IMR-90 (cell line): ENCODE results near the gene TEDC1. TPM values are rescaled to one million over a fixed set of nuclear protein-coding genes. Genes with fewer than 3 reads are reported as not detected.

Experiments
- ATAC-seq: fragments of 200-7000 bp; cut with Tn5 transposase; 2 replicates; pipeline ENCODE4 v1.9.1; 2020; ENCODE audit warnings: low read depth, mild to moderate bottlenecking, moderate library complexity
- BruUV-seq: library from RNA; stranded (reverse); fragments of 400-500 nt; replicated peaks from 2 replicates; lab custom pipeline; 2021; lab: Mats Ljungman, UMichigan
- CTCF ChIA-PET: fragments of 300-600 bp; formaldehyde crosslinking; extraction: SDS; loops from one replicate; lab custom pipeline; 2021; ENCODE audit warnings: antibody characterized with exemption; lab: Yijun Ruan, JAX
- POLR2A ChIA-PET: fragments of 300-600 bp; sonication (Branson Sonifier 250); formaldehyde crosslinking; loops from one replicate; lab custom pipeline; 2022; ENCODE audit warnings: antibody characterized with exemption; ENCODE audit not compliant: unreplicated experiment; lab: Charles Lee
- DNase-seq: peaks from one replicate; pipeline ENCODE4 v3.0.0; 2013
- H2AFZ ChIP-seq: replicated peaks from 2 replicates; pipeline ENCODE3; 2013; ENCODE audit warnings: low read length, mild to moderate bottlenecking; ENCODE audit not compliant: poor library complexity
- H2AK5ac ChIP-seq: 2 replicates; pipeline ENCODE4 v1.6.1; 2013; ENCODE audit warnings: low read depth, low read length, inconsistent platforms
- H2AK9ac ChIP-seq: replicated peaks from 2 replicates; pipeline ENCODE3; 2013; ENCODE audit warnings: mild to moderate bottlenecking, low read depth, low read length, moderate library complexity; ENCODE audit not compliant: poor library complexity
- H2BK120ac ChIP-seq: 2 replicates; pipeline ENCODE4 v1.6.1; 2013; ENCODE audit warnings: low read depth, low read length, inconsistent platforms
- H2BK15ac ChIP-seq: 3 replicates; pipeline ENCODE4 v1.6.1; 2013; ENCODE audit warnings: low read depth, low read length, inconsistent platforms
- H2BK20ac ChIP-seq: 2 replicates; pipeline ENCODE4 v1.6.1; 2013; ENCODE audit warnings: low read depth, mild to moderate bottlenecking, inconsistent platforms, low read length, moderate library complexity
- H2BK5ac ChIP-seq: 2 replicates; pipeline ENCODE4 v1.6.1; 2013; ENCODE audit warnings: mild to moderate bottlenecking, low read depth, low read length, inconsistent platforms; ENCODE audit not compliant: poor library complexity, severe bottlenecking
- H3K14ac ChIP-seq: replicated peaks from 2 replicates; pipeline ENCODE4 v1.6.1; 2013; ENCODE audit warnings: low read depth, low read length, inconsistent platforms
- H3K18ac ChIP-seq: 2 replicates; pipeline ENCODE4 v1.6.1; 2013; ENCODE audit warnings: low read depth, low read length, control low read depth
- H3K23ac ChIP-seq: 2 replicates; pipeline ENCODE4 v1.6.1; 2013; ENCODE audit warnings: low read depth, low read length, inconsistent platforms
- H3K27ac ChIP-seq: 2 replicates; pipeline ENCODE4 v1.5.1; 2013; ENCODE audit warnings: mild to moderate bottlenecking, control low read depth, low read length; ENCODE audit not compliant: insufficient read depth
- H3K27me3 ChIP-seq: 2 replicates; pipeline ENCODE4 v1.6.1; 2013; ENCODE audit warnings: low read length; ENCODE audit not compliant: control insufficient read depth, insufficient read depth
- H3K36me3 ChIP-seq: 2 replicates; pipeline ENCODE4 v1.6.1; 2013; ENCODE audit warnings: low read length, mixed read lengths; ENCODE audit not compliant: control insufficient read depth, insufficient read depth
- H3K4ac ChIP-seq: 2 replicates; pipeline ENCODE4 v1.6.1; 2013; ENCODE audit warnings: low read depth, low read length, inconsistent platforms
- H3K4me1 ChIP-seq: 2 replicates; pipeline ENCODE4 v1.6.1; 2013; ENCODE audit warnings: low read length, mixed read lengths; ENCODE audit not compliant: control insufficient read depth, insufficient read depth
- H3K4me2 ChIP-seq: 2 replicates; pipeline ENCODE4 v1.6.1; 2013; ENCODE audit warnings: low read depth, mild to moderate bottlenecking, control low read depth, low read length, moderate library complexity
- H3K4me3 ChIP-seq: 2 replicates; pipeline ENCODE4 v1.5.1; 2013; ENCODE audit warnings: low read depth, mild to moderate bottlenecking, control low read depth, low read length, moderate library complexity; ENCODE audit not compliant: insufficient read depth
- H3K56ac ChIP-seq: 2 replicates; pipeline ENCODE4 v1.6.1; 2013; ENCODE audit warnings: low read length, inconsistent platforms; ENCODE audit not compliant: insufficient read depth; ENCODE audit errors: extremely low read depth
- H3K79me1 ChIP-seq, 2 experiments: 2 replicates each; pipeline ENCODE4 v1.6.1; 2013; ENCODE audit warnings: low read length in 2 of 2, inconsistent platforms in 1 of 2, low read depth in 1 of 2
- H3K9ac ChIP-seq: 2 replicates; pipeline ENCODE4 v1.6.1; 2013; ENCODE audit warnings: low read depth, low read length, control low read depth
- H3K9me1 ChIP-seq: 2 replicates; pipeline ENCODE4 v1.6.1; 2013; ENCODE audit warnings: low read length, inconsistent platforms; ENCODE audit not compliant: insufficient read depth
- H3K9me3 ChIP-seq: 2 replicates; pipeline ENCODE4 v1.6.1; 2013; ENCODE audit warnings: low read length; ENCODE audit not compliant: control insufficient read depth, insufficient read depth
- H4K20me1 ChIP-seq: 2 replicates; pipeline ENCODE4 v1.6.1; 2013; ENCODE audit warnings: low read length, inconsistent platforms; ENCODE audit not compliant: insufficient read depth
- H4K5ac ChIP-seq: 2 replicates; pipeline ENCODE4 v1.6.1; 2013; ENCODE audit warnings: mild to moderate bottlenecking, low read depth, low read length, control low read depth
- H4K8ac ChIP-seq, 2 experiments: 2 replicates each; pipeline ENCODE4 v1.6.1; 2013; ENCODE audit warnings: low read depth in 2 of 2, low read length in 2 of 2, control low read depth in 1 of 2, inconsistent platforms in 1 of 2
- H4K91ac ChIP-seq: 2 replicates; pipeline ENCODE4 v1.6.1; 2013; ENCODE audit warnings: low read depth, low read length, inconsistent platforms; ENCODE audit not compliant: insufficient read depth
- BHLHE40 ChIP-seq: fragments of 150-350 bp; IDR thresholded peaks from 2 replicates; pipeline ENCODE4 v1.6.1; 2016; ENCODE audit warnings: mild to moderate bottlenecking, low read depth, low read length
- CEBPB ChIP-seq: IDR thresholded peaks from 2 replicates; pipeline ENCODE4 v1.6.1; 2012; ENCODE audit warnings: low read depth, low read length, improper control_type of control experiment
- CHD1 ChIP-seq: IDR thresholded peaks from 2 replicates; pipeline ENCODE4 v1.6.1; 2012; ENCODE audit warnings: low read depth, low read length, improper control_type of control experiment
- FOS ChIP-seq: fragments of 150-350 bp; IDR thresholded peaks from 2 replicates; pipeline ENCODE4 v1.6.1; 2016; ENCODE audit warnings: low read depth, low read length
- MAFK ChIP-seq: IDR thresholded peaks from 2 replicates; pipeline ENCODE4 v1.6.1; 2012; ENCODE audit warnings: low read depth, low read length, improper control_type of control experiment
- MAZ ChIP-seq: IDR thresholded peaks from 2 replicates; pipeline ENCODE4 v1.6.1; 2012; ENCODE audit warnings: low read depth, mild to moderate bottlenecking, low read length, improper control_type of control experiment, moderate library complexity, borderline replicate concordance
- MXI1 ChIP-seq: IDR thresholded peaks from 2 replicates; pipeline ENCODE4 v1.6.1; 2012; ENCODE audit warnings: low read depth, mild to moderate bottlenecking, low read length, moderate library complexity, borderline replicate concordance
- NFE2L2 ChIP-seq: fragments of 150-350 bp; IDR thresholded peaks from 2 replicates; pipeline ENCODE4 v1.6.1; 2016; ENCODE audit warnings: low read depth, mild to moderate bottlenecking, low read length
- POLR2A ChIP-seq: IDR thresholded peaks from 2 replicates; pipeline ENCODE4 v1.6.1; 2012; ENCODE audit warnings: mild to moderate bottlenecking, low read depth, low read length
- RAD21 ChIP-seq: IDR thresholded peaks from 2 replicates; pipeline ENCODE4 v1.6.1; 2012; ENCODE audit warnings: low read length, improper control_type of control experiment
- RFX5 ChIP-seq: IDR thresholded peaks from 2 replicates; pipeline ENCODE4 v1.8.0; 2012; ENCODE audit warnings: low read depth, mild to moderate bottlenecking, low read length, moderate library complexity
- SMC3 ChIP-seq: fragments of 150-350 bp; IDR thresholded peaks from 2 replicates; pipeline ENCODE4 v1.6.1; 2016; ENCODE audit warnings: low read depth, mild to moderate bottlenecking, antibody characterized with exemption, low read length, moderate library complexity
- WGBS, 2 experiments: methylation state at CpG; one replicate each; pipeline versions ENCODE4 v1.1.5 to v1.1.7; 2013; ENCODE audit warnings: missing lambda C conversion rate in 2 of 2; ENCODE audit not compliant: insufficient read length in 1 of 2; ENCODE audit errors: extremely low coverage in 2 of 2; 5-methylcytosine and 5-hydroxymethylcytosine counted together
- dilution Hi-C: fragments of 300-500 bp; cut with HindIII; formaldehyde crosslinking; loops from one replicate; pipeline ENCODE4 v1.14.3; 2018; ENCODE audit warnings: low sequenced_read_pairs; ENCODE audit not compliant: unreplicated experiment
- in situ Hi-C: fragments of 300-500 bp; cut with MboI; formaldehyde crosslinking; loops from 3 replicates; pipeline ENCODE4 v1.14.3; 2019; ENCODE audit warnings: low sequenced_read_pairs, inconsistent platforms, mixed read lengths
- intact Hi-C: fragments of 100-400 bp; cut with micrococcal nuclease; formaldehyde crosslinking; loops from 2 replicates; pipeline ENCODE4 v1.10.0; 2022
- polyA plus RNA-seq, 3 experiments: library from polyadenylated mRNA; depleted of rRNA; stranded (reverse); fragments of >200 nt; gene quantifications; 2 replicates each; pipeline ENCODE4 v1.2.3, GENCODE V29; 2012; ENCODE audit warnings: low replicate concordance in 1 of 3
- total RNA-seq: library from RNA; depleted of rRNA; stranded (reverse); fragments of >200 nt; gene quantifications from 2 replicates; pipeline ENCODE4 v1.2.3, GENCODE V29; 2012
- TF ChIP-seq, protein P1 (sequence below): fragments of 150-350 bp; IDR thresholded peaks from 2 replicates; pipeline ENCODE4 v1.6.1; 2016; ENCODE audit warnings: low read depth, mild to moderate bottlenecking, low read length, moderate library complexity, borderline replicate concordance
- TF ChIP-seq, protein P2 (sequence below): conservative IDR thresholded peaks from 2 replicates; pipeline ENCODE4 v1.5.1; 2012; ENCODE audit warnings: mild to moderate bottlenecking, low read depth, low read length, improper control_type of control experiment
- TF ChIP-seq, protein P3 (sequence below): fragments of 150-350 bp; IDR thresholded peaks from 2 replicates; pipeline ENCODE4 v1.6.1; 2017; ENCODE audit warnings: mild to moderate bottlenecking, antibody characterized with exemption, low read length, low read depth

TEDC1 gene
- total and polyA plus RNA-seq, 2 of the 4 experiments (the other 2 are of a cell fraction) = 5.7 to 6.4 TPM

DNA sequence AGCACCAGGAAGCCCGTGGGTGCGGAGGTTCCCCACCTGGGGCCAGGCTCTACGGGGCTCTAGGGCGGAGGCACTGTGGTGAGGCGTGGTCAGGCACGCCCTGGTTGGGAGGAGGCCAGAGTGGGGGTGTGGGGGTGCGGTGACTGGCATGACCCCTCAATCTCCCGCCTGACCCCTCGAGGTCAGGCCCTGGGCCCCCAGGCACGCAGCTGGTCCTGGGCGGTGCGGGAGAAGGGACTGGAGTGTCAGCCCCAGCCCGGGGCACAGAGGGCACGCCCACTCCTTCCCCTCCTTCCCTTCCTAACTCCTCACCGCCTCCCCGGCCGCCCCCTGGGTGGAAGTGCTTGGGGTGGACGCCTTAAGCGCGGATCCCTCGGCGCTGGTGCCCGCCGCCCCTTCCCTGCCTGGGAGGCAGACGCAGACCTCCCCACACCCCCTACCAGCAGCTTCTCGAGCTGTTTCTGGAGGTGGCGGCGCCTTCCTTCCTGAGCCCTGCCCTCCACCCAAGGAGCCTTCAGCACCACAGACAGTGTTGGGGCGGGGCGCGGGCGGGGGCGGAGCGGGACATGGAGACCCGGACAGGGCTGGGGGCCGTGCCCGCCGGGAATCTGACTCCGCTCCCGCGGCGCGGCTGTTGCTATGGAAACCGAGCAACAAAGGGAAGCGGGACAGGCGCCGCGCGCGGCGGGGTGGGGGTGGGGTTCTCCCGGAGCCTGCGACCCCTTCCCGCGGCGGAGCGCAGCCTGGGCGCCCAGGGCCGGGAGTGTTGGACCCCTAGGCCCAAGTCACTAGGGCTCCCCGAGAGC, 17.2 kb upstream of the TEDC1 start:
- H3K4me2 ChIP-seq = peak overlapping the region; percentile 75
- H3K27me3 ChIP-seq = no peaks in the 10 kb centered on the region
- no peak overlapping the region for H4K8ac ChIP-seq
- peak overlapping the region; percentile 99 for H3K4me3 ChIP-seq
- POLR2A ChIA-PET = no interaction called here
- peak overlapping the region; percentile 91 for H2AFZ ChIP-seq
- no peak overlapping the region for H4K91ac ChIP-seq
- no peak overlapping the region for H2BK15ac ChIP-seq
- no peak overlapping the region for H2BK20ac ChIP-seq
- no peak overlapping the region for H3K9ac ChIP-seq
- in situ Hi-C loops = no loop called here
- H3K18ac ChIP-seq = no peak overlapping the region
- 19% methylated on average over 13 of the region's 60 CpGs; no CpG with 5 or more reads in 1 of the 2 experiments for WGBS, 2 experiments
- H3K79me1 ChIP-seq = peaks cover 0 to 23% of the 10 kb centered on the region in 2 experiments; a peak in 1 of 4 replicates
- no peak overlapping the region for H2BK5ac ChIP-seq
- H3K9me1 ChIP-seq = no peaks in the 10 kb centered on the region
- H3K14ac ChIP-seq = no peak overlapping the region
- H3K27ac ChIP-seq = no peak overlapping the region
- peaks cover 15% of the 10 kb centered on the region for H3K4me1 ChIP-seq
- peak; percentile 78 for DNase-seq
- H4K5ac ChIP-seq = no peak overlapping the region
- no peak overlapping the region for H3K23ac ChIP-seq
- peaks cover 8% of the 10 kb centered on the region; the same call in 1 of the 2 replicates for H3K36me3 ChIP-seq
- H3K56ac ChIP-seq = no peak overlapping the region
- H3K9me3 ChIP-seq = no peaks in the 10 kb centered on the region
- H2AK5ac ChIP-seq = no peak overlapping the region
- no peak overlapping the region for H2BK120ac ChIP-seq
- intact Hi-C loops = no loop called here
- dilution Hi-C loops = no loop called here
- no TSS peak for BruUV-seq
- CTCF ChIA-PET = no interaction called here
- ATAC-seq = peak; percentile 70
- peaks cover 10% of the 10 kb centered on the region for H4K20me1 ChIP-seq
- peak overlapping the region; percentile 76 for H2AK9ac ChIP-seq
- no peak overlapping the region for H3K4ac ChIP-seq
- TF ChIP-seq, protein P1, sequence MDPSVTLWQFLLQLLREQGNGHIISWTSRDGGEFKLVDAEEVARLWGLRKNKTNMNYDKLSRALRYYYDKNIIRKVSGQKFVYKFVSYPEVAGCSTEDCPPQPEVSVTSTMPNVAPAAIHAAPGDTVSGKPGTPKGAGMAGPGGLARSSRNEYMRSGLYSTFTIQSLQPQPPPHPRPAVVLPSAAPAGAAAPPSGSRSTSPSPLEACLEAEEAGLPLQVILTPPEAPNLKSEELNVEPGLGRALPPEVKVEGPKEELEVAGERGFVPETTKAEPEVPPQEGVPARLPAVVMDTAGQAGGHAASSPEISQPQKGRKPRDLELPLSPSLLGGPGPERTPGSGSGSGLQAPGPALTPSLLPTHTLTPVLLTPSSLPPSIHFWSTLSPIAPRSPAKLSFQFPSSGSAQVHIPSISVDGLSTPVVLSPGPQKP = no peak
- TF ChIP-seq CEBPB = no peak
- no peak for TF ChIP-seq CHD1
- no peak for TF ChIP-seq BHLHE40
- peak; percentile 61; the same call in 1 of the 2 replicates for TF ChIP-seq MAZ
- no peak for TF ChIP-seq RAD21
- TF ChIP-seq MXI1 = no peak
- TF ChIP-seq MAFK = no peak
- TF ChIP-seq SMC3 = no peak
- no peak for TF ChIP-seq POLR2A
- TF ChIP-seq FOS = no peak
- TF ChIP-seq NFE2L2 = no peak
- TF ChIP-seq, protein P2, sequence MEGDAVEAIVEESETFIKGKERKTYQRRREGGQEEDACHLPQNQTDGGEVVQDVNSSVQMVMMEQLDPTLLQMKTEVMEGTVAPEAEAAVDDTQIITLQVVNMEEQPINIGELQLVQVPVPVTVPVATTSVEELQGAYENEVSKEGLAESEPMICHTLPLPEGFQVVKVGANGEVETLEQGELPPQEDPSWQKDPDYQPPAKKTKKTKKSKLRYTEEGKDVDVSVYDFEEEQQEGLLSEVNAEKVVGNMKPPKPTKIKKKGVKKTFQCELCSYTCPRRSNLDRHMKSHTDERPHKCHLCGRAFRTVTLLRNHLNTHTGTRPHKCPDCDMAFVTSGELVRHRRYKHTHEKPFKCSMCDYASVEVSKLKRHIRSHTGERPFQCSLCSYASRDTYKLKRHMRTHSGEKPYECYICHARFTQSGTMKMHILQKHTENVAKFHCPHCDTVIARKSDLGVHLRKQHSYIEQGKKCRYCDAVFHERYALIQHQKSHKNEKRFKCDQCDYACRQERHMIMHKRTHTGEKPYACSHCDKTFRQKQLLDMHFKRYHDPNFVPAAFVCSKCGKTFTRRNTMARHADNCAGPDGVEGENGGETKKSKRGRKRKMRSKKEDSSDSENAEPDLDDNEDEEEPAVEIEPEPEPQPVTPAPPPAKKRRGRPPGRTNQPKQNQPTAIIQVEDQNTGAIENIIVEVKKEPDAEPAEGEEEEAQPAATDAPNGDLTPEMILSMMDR = no peak
- TF ChIP-seq RFX5 = 0 out of 2 replicates have a peak, but pooled peaks have one; percentile 17
- TF ChIP-seq, protein P3, sequence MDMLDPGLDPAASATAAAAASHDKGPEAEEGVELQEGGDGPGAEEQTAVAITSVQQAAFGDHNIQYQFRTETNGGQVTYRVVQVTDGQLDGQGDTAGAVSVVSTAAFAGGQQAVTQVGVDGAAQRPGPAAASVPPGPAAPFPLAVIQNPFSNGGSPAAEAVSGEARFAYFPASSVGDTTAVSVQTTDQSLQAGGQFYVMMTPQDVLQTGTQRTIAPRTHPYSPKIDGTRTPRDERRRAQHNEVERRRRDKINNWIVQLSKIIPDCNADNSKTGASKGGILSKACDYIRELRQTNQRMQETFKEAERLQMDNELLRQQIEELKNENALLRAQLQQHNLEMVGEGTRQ = no peak
